Measurements from ENCODE around the gene IMMP2L. TPM values are rescaled to one million over a fixed set of nuclear protein-coding genes. Genes with fewer than 3 reads are reported as not detected.
A peak's percentile ranks its signal among the peaks of the same experiment; 100 is the strongest.
"Not testable (repeated sequence)": the region's sequence is repeated elsewhere in the genome, so short reads cannot be mapped to it uniquely, and the experiment has no call there.

IMMP2L gene
- total and polyA plus RNA-seq, 2 experiments from 2014 or later, result 10.1 to 10.4 TPM

DNA sequence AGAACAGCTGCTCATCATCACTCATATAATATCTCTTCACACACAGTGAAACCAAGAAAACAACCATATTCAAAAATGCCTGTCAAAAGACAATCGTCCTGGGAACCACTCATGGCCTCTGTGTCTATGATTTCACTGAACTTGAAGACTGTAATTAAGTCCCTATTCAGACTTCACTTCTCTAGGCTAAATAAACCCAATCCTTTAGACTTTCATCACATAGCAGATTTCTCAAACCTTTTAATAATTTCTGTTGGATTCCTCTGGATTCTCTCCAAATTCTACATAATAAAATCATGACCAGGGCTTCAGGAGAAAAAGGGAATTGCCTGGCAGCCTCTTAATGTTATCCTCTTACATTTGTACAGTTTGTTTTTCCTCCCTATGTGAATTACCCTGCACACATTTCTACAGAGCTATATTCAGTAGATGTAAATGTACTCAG, 270.2 kb downstream of the IMMP2L start:
- Histone ChIP-seq H4K20me1 (ENCODE audit: insufficient read depth) (no peaks in the 10 kb centered on the region), H3K9ac (no peak overlapping the region), H3K27me3 (replicated peaks; ENCODE audit: insufficient read depth) (no peaks in the 10 kb centered on the region), H3K27ac (no peak overlapping the region), H3K4me2 (ENCODE audit: unreplicated experiment) (no peak overlapping the region), H3K79me2 (ENCODE audit: insufficient read depth) (no peaks in the 10 kb centered on the region), H3K9me2 (ENCODE audit: insufficient read depth) (peaks cover 4% of the 10 kb centered on the region; the same call in 1 of the 2 replicates), H3K4me1 (ENCODE audit: insufficient read depth) (no peaks in the 10 kb centered on the region), H3K4me3 (no peak overlapping the region), H2AFZ (no peak overlapping the region), H3K9me3 (ENCODE audit: low read depth) (no peaks in the 10 kb centered on the region), H3K36me3 (ENCODE audit: low read depth) (no peaks in the 10 kb centered on the region), H3F3A (ENCODE audit: insufficient read depth) (no peaks in the 10 kb centered on the region)
- DNase-seq, result peak; percentile 29
- TF ChIP-seq EZH2phosphoT487 (IDR thresholded peaks at IDR 0.05; ENCODE audit: insufficient read depth, low read depth), result no peak
- no peak for TF ChIP-seq EZH2 (IDR thresholded peaks at IDR 0.05; ENCODE audit: insufficient read depth, poor library complexity, severe bottlenecking)
- 24 to 32% methylated on average over 1 of the region's 1 CpG for WGBS, 2 experiments (ENCODE audit: low coverage in 1 of 2, low lambda C conversion rate in 2 of 2, missing lambda C conversion rate in 2 of 2)
- in situ Hi-C loops (cut with MboI), result no loop called here

DNA sequence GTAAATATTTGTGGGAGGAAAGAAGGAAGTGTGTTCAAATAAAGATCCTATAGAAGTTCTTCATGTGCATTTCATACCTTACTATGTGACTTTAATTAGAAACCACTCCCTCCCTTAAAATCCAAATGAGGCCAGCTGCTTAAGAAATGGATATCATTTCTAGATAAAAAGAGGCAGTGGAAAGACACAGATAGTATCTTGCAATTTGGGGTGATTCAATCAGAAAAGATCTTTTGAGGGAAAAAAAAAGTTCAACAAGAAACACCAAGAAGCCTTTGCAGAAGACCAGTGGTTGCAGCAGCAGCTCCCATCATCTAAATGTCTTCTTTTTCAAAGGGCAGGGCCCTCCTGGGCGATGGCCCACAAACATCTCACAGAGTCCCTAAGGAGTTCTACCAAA, 271.3 kb downstream of the IMMP2L start:
- Histone ChIP-seq H4K20me1 (ENCODE audit: insufficient read depth) (no peaks in the 10 kb centered on the region), H3K79me2 (ENCODE audit: insufficient read depth) (no peaks in the 10 kb centered on the region), H3K9ac (no peak overlapping the region), H3K4me2 (ENCODE audit: unreplicated experiment) (no peak overlapping the region), H3K36me3 (ENCODE audit: low read depth) (no peaks in the 10 kb centered on the region), H3F3A (ENCODE audit: insufficient read depth) (no peaks in the 10 kb centered on the region), H3K9me3 (ENCODE audit: low read depth) (no peaks in the 10 kb centered on the region), H3K9me2 (ENCODE audit: insufficient read depth) (no peaks in the 10 kb centered on the region; the same call in 1 of the 2 replicates), H3K27ac (no peak overlapping the region), H2AFZ (no peak overlapping the region), H3K4me3 (no peak overlapping the region), H3K4me1 (ENCODE audit: insufficient read depth) (no peaks in the 10 kb centered on the region), H3K27me3 (replicated peaks; ENCODE audit: insufficient read depth) (no peaks in the 10 kb centered on the region)
- no peak for DNase-seq
- WGBS, 2 experiments (ENCODE audit: low coverage in 1 of 2, low lambda C conversion rate in 2 of 2, missing lambda C conversion rate in 2 of 2), result 67 to 77% methylated on average over 1 of the region's 1 CpG
- in situ Hi-C loops (cut with MboI), result no loop called here
- TF ChIP-seq EZH2phosphoT487 (IDR thresholded peaks at IDR 0.05; ENCODE audit: insufficient read depth, low read depth) (no peak), EZH2 (IDR thresholded peaks at IDR 0.05; ENCODE audit: insufficient read depth, poor library complexity, severe bottlenecking) (no peak)

DNA sequence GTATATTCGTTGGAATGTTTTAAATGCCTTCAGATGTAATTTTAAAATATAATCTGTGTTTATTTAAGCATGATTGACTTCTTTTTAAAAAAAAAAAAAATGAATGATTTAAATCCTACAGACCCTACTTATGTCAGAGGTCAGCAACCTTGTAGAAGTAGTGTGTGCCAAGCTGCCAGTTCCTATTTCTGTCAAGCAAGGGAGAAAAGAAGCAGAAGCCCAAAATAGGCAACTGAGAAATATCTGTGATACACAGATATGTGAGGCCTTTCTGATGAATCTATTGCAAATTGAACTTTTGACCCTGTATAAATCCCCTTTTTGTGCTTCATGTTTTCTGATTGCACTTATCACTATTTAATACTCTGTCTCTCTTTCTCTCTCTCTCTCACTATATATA, 271.9 kb downstream of the IMMP2L start:
- no peak overlapping the region for H3K27ac ChIP-seq
- no peaks in the 10 kb centered on the region for H4K20me1 ChIP-seq (ENCODE audit: insufficient read depth)
- no peak overlapping the region for H3K9ac ChIP-seq
- no peak overlapping the region for H2AFZ ChIP-seq
- 90 to 100% methylated on average over 1 of the region's 1 CpG for WGBS, 2 experiments (ENCODE audit: low coverage in 1 of 2, low lambda C conversion rate in 2 of 2, missing lambda C conversion rate in 2 of 2)
- no peaks in the 10 kb centered on the region for H3K27me3 ChIP-seq (replicated peaks; ENCODE audit: insufficient read depth)
- in situ Hi-C loops (cut with MboI), result no loop called here
- TF ChIP-seq EZH2phosphoT487 (IDR thresholded peaks at IDR 0.05; ENCODE audit: insufficient read depth, low read depth) (no peak), EZH2 (IDR thresholded peaks at IDR 0.05; ENCODE audit: insufficient read depth, poor library complexity, severe bottlenecking) (no peak)
- H3K9me3 ChIP-seq (ENCODE audit: low read depth), result no peaks in the 10 kb centered on the region
- no peaks in the 10 kb centered on the region for H3K4me1 ChIP-seq (ENCODE audit: insufficient read depth)
- H3K36me3 ChIP-seq (ENCODE audit: low read depth), result no peaks in the 10 kb centered on the region
- no peaks in the 10 kb centered on the region for H3K9me2 ChIP-seq (ENCODE audit: insufficient read depth)
- no peak overlapping the region for H3K4me3 ChIP-seq
- no peaks in the 10 kb centered on the region for H3K79me2 ChIP-seq (ENCODE audit: insufficient read depth)
- H3K4me2 ChIP-seq (ENCODE audit: unreplicated experiment), result no peak overlapping the region
- DNase-seq, result no peak
- no peaks in the 10 kb centered on the region for H3F3A ChIP-seq (ENCODE audit: insufficient read depth)

DNA sequence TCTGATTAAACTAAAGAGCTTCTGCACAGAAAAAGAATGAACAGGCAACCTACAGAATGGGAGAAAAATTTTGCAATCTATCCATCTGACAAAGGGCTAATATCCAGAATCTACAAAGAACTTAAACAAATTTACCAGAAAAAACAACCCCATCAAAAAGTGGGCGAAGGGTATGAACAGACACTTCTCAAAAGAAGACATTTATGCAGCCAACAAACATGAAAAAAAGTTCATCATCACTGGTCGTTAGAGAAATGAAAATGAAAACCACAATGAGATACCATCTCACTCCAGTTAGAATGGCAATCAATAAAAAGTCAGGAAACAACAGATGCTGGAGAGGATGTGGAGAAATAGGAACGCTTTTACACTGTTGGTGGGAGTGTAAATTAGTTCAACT, 273.9 kb downstream of the IMMP2L start:
- in situ Hi-C loops (cut with MboI); H4K20me1 ChIP-seq (ENCODE audit: insufficient read depth); H3K9me2 ChIP-seq (ENCODE audit: insufficient read depth); H3K4me1 ChIP-seq (ENCODE audit: insufficient read depth); H3K27me3 ChIP-seq (replicated peaks; ENCODE audit: insufficient read depth); H3K79me2 ChIP-seq (ENCODE audit: insufficient read depth); H3K4me3 ChIP-seq; H2AFZ ChIP-seq; H3K36me3 ChIP-seq (ENCODE audit: low read depth); H3K4me2 ChIP-seq (ENCODE audit: unreplicated experiment); H3K27ac ChIP-seq; H3F3A ChIP-seq (ENCODE audit: insufficient read depth); H3K9me3 ChIP-seq (ENCODE audit: low read depth); DNase-seq; H3K9ac ChIP-seq: not testable (repeated sequence)
- WGBS, 2 experiments (ENCODE audit: low coverage in 1 of 2, low lambda C conversion rate in 2 of 2, missing lambda C conversion rate in 2 of 2), result 81 to 82% methylated on average over 3 of the region's 3 CpGs

DNA sequence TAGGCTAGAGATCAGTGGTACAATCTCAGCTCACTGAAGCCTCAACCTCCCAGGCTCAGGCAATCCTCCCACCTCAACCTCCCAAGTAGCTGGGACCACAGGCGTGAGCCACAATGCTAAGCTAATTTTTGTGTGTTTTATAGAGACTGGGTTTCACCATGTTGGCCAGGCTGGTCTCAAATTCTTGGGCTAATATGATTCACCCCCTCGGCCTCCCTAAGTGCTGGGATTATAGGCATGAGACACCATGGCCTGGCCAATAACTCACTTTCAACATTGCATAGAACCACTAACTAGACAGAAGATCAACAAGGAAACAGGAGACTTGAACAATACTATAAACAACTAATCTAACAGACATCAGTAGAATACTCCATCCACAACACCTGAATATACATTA, 279.7 kb downstream of the IMMP2L start:
- TF ChIP-seq EZH2 (IDR thresholded peaks at IDR 0.05; ENCODE audit: insufficient read depth, poor library complexity, severe bottlenecking) (no peak), EZH2phosphoT487 (IDR thresholded peaks at IDR 0.05; ENCODE audit: insufficient read depth, low read depth) (no peak)
- Histone ChIP-seq H3K9me3 (ENCODE audit: low read depth) (no peaks in the 10 kb centered on the region), H3K27me3 (replicated peaks; ENCODE audit: insufficient read depth) (no peaks in the 10 kb centered on the region), H3K4me1 (ENCODE audit: insufficient read depth) (no peaks in the 10 kb centered on the region), H3K36me3 (ENCODE audit: low read depth) (no peaks in the 10 kb centered on the region), H3K79me2 (ENCODE audit: insufficient read depth) (no peaks in the 10 kb centered on the region), H3K4me3 (no peak overlapping the region), H3K27ac (no peak overlapping the region), H3K9ac (no peak overlapping the region), H3K4me2 (ENCODE audit: unreplicated experiment) (no peak overlapping the region), H2AFZ (no peak overlapping the region), H4K20me1 (ENCODE audit: insufficient read depth) (no peaks in the 10 kb centered on the region), H3K9me2 (ENCODE audit: insufficient read depth) (no peaks in the 10 kb centered on the region), H3F3A (ENCODE audit: insufficient read depth) (no peaks in the 10 kb centered on the region)
- DNase-seq, result no peak
- in situ Hi-C loops (cut with MboI), result no loop called here
- 90 to 95% methylated on average over 2 of the region's 2 CpGs for WGBS, 2 experiments (ENCODE audit: low coverage in 1 of 2, low lambda C conversion rate in 2 of 2, missing lambda C conversion rate in 2 of 2)

All from GM23248 (cell line).